Measurements from ENCODE around the gene ERI3.

DNA sequence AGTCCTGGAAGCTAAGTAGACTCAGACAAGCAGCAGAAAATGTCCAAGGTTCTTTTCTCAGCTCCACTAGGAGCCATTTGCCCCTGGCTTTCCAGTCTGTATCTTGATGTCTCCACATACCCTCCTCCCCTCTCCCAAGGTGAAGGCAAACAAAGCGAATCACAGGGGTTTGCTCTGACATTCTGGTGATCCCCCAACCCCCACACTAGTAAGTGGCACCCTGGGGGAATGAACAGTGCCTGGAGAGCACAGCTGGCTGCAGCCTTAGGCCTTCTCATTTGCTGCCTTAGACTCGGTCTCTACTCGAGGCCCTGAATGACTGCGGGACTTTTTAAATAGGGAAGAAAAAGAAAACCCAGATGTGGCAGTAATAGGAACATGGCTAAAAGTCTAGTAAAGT, 15.3 kb downstream of the ERI3 start:
- TF ChIP-seq, protein P1, sequence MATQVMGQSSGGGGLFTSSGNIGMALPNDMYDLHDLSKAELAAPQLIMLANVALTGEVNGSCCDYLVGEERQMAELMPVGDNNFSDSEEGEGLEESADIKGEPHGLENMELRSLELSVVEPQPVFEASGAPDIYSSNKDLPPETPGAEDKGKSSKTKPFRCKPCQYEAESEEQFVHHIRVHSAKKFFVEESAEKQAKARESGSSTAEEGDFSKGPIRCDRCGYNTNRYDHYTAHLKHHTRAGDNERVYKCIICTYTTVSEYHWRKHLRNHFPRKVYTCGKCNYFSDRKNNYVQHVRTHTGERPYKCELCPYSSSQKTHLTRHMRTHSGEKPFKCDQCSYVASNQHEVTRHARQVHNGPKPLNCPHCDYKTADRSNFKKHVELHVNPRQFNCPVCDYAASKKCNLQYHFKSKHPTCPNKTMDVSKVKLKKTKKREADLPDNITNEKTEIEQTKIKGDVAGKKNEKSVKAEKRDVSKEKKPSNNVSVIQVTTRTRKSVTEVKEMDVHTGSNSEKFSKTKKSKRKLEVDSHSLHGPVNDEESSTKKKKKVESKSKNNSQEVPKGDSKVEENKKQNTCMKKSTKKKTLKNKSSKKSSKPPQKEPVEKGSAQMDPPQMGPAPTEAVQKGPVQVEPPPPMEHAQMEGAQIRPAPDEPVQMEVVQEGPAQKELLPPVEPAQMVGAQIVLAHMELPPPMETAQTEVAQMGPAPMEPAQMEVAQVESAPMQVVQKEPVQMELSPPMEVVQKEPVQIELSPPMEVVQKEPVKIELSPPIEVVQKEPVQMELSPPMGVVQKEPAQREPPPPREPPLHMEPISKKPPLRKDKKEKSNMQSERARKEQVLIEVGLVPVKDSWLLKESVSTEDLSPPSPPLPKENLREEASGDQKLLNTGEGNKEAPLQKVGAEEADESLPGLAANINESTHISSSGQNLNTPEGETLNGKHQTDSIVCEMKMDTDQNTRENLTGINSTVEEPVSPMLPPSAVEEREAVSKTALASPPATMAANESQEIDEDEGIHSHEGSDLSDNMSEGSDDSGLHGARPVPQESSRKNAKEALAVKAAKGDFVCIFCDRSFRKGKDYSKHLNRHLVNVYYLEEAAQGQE (IDR thresholded peaks at IDR 0.05; ENCODE audit: low read depth), result no peak
- TF ChIP-seq SP1 (IDR thresholded peaks at IDR 0.05; ENCODE audit: low read depth), result no peak
- no peak for TF ChIP-seq EZH2 (IDR thresholded peaks at IDR 0.05)
- no peak for TF ChIP-seq CTCF (IDR thresholded peaks at IDR 0.05 in 2 of 3, conservative IDR thresholded peaks at IDR 0.05 in 1 of 3; ENCODE audit: borderline replicate concordance in 1 of 3, insufficient read depth in 1 of 3, low read depth in 2 of 3, low read length in 2 of 3)
- TF ChIP-seq POLR2AphosphoS5 (IDR thresholded peaks at IDR 0.05; ENCODE audit: low read depth, low read length), result no peak

Data from HCT116 (cell line).